NCI-H1092 treated with DMSO at 0.1 percent for 48 hours (cell line): ENCODE data around the gene ZNF275.
"Not testable (repeated sequence)": the region's sequence is repeated elsewhere in the genome, so short reads cannot be mapped to it uniquely, and the experiment has no call there.

Source experiments
- DNase-seq: peaks from one replicate; lab custom pipeline; 2025; lab: John Stamatoyannopoulos, UW

Gene ZNF275

DNA sequence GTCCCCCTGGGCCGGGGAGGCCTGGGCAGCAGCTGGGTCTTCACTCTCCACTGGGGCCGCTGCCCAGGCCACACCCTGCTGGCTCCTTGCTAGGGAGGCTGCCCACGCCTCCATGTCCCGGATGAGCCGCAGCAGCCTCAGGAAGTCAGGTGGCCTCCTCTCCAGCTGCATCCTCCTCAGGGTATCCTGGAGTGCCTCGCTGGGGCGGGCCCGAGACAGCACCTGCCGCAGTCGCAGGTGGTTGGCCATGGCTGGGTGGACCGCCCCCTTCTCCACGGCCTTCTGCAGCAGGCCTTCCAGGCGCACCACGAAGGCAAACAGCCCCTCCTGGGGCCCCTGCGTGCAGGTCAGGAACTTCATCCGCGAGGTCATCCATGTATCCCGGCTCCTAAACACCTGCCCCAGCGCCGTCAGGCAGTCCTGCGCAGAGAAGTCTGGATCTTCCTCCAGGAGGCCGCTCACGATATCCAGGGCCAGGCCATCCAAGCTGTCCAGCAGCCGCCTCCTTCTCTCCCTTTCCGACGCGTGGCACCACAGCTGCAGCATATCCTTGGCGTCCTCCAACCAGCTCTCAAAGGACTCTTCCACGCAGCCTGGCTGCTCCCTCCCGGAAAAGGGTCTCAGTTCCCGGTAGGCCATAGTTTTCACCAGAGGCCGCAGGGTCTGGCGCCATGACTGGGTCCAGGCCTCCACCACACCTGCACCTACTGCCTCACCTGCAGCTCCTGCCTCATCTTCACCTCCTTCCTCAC is 14.5 kb upstream of the ZNF275 start:
- no peak for DNase-seq

DNA sequence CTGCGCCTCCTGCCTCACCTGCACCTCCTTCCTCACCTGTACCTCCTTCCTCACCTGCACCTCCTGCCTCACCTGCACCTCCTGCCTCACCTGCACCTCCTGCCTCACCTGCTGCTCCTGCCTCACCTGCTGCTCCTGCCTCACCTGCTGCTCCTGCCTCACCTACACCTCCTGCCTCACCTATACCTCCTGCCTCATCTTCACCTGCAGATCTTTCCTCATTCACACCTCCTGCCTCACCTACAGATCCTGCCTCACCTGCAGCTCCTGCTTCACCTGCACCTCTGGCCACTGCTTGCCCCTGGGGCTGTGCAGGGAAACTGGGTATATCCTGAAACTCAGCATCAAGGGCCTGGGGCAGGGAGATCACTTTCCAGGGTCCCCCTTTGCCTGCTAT is 13.9 kb upstream of the ZNF275 start:
- DNase-seq, result not testable (repeated sequence)

GRCh38 chrX:153320555-153321184 is 13.3 kb upstream of the ZNF275 start:
- no peak for DNase-seq

- no peak for DNase-seq
These were observed 12.4 kb upstream of the ZNF275 start, which contains the start of gene PNMA6F for GRCh38 chrX:153321381-153322124. Gene PNMA6F, minus strand, starts transcription at chrX:153321767. Its CDS starts 1,093 bp downstream, at chrX:153320674.

DNA sequence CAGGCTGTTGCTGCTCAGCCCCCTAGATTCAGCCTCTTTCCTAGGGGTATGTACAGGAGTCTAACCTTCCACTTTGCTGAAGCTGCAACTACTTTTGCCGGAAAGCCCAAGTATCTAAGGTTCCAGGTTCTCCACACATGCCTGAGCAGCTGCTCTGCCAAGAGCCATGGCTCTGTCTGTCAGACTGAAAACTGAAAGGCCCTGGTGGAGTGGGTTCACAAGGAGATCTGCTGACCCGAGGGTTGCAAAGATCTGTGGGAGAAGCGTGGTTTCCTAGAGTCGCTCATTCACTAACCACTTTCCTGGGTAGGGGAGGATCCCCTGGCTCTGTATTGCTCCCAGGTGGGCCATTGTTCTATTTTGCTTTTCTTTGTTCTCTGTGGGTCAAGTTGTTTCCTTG is 6.4 kb upstream of the ZNF275 start:
- DNase-seq, result no peak

DNA sequence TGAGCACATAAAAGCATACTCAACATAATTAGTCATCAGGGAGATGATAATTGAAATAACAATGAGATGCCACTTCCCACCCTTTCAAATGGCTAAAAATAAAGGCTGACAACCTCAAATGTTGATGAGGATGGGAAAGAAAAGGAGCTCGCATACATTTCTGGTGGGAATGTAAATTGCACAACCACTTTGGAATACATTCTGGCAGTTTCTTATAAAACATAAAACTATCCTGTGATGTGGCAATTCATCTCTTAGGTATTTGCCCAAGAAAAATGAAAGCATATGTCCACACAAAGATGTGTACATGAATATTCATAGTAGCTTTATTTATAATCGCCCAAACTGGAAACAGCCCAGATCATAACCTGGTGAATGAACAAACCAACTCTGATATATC is 687 bp upstream of the ZNF275 start:
- no peak for DNase-seq

DNA sequence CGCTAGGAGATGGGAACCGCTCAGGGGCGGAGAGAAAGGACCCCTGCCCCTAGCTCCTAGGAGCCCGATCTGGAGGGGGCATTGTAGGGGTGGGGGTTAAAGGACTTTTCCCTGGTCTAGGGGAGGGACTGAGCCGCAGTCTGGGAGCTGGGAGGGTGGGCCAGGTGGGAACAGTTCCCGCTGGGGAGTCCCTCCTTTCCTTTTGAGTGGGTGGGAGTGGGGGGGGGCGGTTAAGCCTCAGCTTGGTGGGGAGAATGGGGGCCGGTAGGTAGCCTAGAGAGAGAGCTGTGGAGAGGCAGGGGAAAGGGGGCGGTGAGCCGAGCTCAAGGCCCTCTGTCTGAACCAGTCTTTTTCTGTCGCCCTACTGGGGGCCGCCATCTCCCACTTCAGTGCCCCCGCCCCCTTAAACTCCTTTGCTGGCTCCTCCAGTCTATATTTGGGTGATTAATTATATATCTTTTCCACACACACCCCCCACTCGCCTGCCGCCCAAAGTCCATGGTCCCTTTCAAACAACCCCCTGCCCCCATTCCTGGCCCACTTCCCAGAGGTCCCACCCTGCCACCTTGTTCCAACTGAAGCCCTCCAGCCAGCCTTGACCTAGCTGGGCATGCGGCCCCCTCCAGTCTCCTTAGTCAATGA is 822 bp downstream of the ZNF275 start:
- no peak for DNase-seq

GRCh38 chrX:153336121-153336894 is 2.4 kb downstream of the ZNF275 start:
- DNase-seq, result no peak

DNA sequence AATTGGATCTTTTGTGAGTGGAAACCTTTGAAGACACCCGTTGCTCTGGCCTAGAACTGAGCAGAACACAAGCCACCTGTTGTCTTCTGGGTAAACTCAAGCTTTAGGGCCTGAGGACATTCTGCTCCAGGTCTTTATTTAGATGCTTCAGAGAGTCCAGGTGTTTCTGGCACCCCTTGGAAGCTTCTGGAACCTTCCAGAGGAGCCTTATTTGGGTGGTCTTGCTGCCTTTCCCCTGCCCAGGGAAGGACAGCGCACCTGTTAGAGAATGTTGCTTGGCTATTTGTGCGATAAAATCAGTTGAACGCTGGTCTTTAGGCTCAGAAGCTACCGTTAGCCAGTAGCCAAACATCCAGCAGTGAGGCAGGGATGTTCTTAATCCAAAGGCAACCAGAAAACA is 3.0 kb downstream of the ZNF275 start:
- no peak for DNase-seq

- no peak for DNase-seq
These were observed 4.9 kb downstream of the ZNF275 start for GRCh38 chrX:153338836-153339235.

DNA sequence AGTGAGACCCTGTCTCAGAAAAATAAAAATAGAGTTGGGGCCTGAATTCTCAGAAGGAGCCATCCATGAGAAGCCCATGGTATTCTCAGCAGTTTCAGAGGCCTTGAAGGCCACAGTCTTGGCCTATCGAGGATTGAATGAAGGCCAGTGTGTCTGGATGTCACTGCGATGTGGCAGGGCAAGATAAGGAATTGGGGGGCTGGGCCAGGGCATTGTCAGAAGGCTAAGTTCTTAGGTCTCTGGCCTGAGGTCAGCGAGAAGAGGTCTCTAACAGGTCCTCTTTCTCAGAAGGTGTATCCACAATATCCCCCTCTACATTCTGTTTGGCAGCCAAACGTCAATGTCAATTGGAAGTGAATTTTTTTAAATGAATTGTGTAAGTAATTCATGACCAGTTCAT is 5.7 kb downstream of the ZNF275 start:
- DNase-seq, result no peak

GRCh38 chrX:153340111-153340510 is 6.2 kb downstream of the ZNF275 start:
- DNase-seq, result no peak

GRCh38 chrX:153342762-153343558 is 9.0 kb downstream of the ZNF275 start:
- DNase-seq, result no peak

DNA sequence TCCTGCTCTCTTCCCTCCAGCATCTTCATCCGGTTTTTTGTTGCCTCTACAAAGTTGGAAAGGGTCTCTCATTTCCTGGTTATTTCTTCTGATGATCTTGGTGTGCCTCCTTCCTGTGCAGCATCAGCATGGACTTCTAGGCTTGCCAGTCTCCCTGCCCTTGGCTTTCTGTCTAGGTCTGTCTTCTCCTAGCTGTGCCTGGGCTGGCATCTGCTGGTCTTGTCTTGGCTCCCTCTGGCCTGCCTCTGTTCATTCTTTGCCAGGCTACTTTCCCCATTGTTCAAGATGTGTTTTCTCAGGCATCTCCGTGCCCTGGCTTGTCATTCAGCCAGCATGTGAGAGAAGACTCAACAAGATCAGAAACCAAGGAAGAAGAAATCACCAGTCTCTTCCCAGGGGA is 9.7 kb downstream of the ZNF275 start:
- no peak for DNase-seq

GRCh38 chrX:153347530-153347929 is 13.6 kb downstream of the ZNF275 start:
- DNase-seq, result no peak

GRCh38 chrX:153348421-153348820 is 14.5 kb downstream of the ZNF275 start:
- no peak for DNase-seq

- DNase-seq, result no peak
These were observed 16.0 kb downstream of the ZNF275 start for GRCh38 chrX:153349952-153350351.

DNA sequence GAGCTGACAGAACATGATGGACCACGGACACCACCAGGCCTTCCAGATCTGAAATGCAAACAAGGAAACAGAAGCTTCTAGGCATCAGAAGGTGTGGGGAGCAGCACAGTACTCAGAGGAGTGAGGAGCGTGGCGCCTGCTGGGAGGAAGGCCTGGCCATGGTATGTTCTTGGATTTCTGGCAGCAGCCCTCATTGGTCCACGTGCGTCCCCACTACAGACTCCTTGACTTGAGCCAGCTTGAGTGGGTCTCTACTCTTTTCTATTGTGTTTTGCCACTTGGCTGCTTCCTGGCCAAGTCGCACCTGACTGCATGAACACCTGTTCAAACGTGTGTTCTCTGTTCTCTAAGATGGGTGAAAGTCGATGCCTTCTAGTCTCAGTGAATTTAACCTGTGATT is 18.0 kb downstream of the ZNF275 start:
- peak; percentile 10 for DNase-seq

- DNase-seq, result no peak
These were observed 18.9 kb downstream of the ZNF275 start for GRCh38 chrX:153352858-153353257.

- DNase-seq, result no peak
These were observed 19.5 kb downstream of the ZNF275 start for GRCh38 chrX:153353416-153353815.

GRCh38 chrX:153357877-153358276 is 23.9 kb downstream of the ZNF275 start:
- no peak for DNase-seq
